ENCODE data around the gene PICK1.
"Not testable (repeated sequence)": the region's sequence is repeated elsewhere in the genome, so short reads cannot be mapped to it uniquely, and the experiment has no call there.

PICK1 gene

DNA sequence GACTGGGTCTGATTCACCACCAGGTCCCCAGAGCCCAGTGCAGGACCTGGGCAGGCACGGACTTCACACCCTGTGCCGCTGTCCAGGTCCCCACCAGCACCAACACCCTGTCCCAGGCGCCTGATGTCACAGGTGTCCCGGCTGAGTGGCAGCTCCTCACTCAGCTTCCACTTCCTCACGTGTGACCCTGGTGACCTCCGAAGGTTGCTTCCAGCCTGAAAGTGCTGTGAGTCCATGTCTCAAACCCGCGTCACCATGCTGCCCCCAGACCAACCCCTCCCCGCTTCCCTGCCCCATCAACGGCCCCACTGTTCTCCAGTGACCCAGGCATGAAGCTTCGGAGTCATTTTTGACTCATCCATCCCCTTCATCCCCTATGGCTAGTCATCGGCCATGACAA, 25.7 kb upstream of the PICK1 start:
- no peak for DNase-seq

DNA sequence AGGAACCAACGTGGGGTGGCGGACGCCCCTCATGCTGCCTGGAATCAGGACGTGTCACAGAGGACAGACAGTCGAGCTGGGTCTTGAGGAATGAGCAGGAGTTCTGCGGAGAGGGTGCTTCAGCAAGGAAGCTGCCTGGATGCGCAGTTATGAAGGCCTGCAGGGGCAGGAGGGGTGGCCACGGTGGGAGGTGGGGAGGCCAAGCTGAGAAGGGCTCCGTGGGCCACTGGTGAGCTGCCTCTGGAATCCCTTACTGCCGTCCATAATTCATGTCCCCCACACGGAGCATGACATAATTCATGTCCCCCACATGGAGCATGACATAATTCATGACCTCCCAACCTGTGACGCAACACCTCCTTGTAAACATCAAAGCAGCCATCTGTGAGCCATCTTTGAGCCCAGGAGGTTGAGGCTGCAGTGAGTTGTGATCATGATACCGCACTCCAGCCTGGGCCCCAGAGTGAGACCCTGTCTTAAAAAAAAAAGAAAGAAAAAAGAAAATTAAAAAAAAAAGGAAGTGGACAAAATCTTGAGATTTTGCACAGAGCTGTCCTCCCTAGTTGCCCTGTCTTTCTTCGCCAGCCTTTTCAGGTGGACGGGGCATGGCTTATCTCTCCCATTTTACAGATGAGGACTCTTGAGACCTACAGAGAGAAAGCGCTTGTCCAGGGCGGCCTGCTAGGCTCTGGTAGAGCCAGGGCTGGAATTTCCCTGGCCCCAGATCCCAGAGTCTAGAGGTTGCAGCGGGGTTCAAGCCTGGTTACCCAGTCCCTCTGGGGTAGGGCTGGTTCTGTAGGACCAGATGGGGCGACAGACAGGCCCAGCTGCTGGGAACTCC, 24.3 kb upstream of the PICK1 start:
- DNase-seq: peak; percentile 28

DNA sequence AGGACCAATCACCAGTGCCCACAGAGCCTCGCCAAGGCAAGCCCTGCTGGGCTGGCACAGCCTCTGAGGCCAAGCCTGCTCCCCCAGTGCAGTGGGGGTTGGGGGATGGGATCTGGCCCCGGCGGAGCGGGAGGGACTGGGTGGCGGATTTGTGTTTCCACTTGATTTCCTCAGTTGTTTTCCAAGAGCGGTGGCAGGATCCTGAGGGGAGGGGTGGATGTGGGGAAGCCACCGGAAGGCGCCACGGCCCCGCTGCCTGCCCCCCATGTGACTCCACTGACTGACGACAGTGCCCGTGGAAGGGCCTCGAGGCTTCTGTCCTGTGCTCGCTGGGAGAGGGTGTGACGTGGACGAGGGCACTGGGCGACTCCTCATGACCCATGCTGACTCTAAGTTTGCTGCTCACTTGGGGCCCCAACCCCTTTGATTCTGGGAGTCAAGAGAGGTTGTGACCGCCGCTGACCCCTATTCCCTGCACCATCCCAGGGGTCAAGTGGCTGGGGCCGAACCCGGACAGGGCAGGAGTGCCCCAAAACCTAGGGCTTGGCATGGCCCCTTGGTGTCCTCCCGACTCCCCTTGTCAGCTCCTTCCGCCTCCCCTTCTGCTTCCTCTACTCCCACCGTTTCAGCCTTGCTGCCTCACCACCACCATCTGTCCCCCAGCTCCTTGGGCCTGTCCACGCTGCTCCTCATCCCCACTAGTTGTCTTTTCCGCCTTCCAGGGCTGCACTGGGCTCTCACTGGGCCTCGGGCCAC, 23.5 kb upstream of the PICK1 start:
- peak; percentile 43 for DNase-seq

DNA sequence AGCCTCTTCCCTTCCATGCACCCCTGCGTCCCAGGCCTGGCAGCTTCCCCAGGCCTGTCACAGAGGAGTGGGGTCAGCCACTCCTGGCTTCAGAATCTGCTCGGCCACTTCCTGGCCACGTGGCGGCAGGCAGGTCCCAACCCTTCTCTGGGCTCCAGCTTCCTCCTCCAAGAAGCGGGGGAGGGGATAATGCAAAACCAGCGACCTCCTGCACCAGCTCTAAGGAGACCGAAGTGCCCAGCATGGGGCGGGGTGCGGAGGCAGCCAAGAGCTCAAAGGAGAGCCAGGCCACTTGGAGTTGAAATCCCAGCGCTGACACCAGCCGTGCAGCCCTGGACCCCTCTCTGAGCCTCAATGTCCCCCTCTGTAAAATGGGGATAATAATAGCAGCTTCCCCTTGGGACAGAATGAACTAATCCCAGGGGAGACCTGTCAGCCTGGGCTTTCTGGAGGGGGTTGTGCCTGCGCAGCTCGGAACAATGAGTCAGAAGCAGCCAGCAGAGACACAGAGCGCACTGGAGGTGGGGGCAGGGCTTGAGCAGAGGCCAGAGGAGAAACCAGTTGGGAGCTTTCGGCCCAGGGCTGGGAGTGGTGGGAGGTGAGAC, 22.8 kb upstream of the PICK1 start:
- DNase-seq: peak; percentile 96

DNA sequence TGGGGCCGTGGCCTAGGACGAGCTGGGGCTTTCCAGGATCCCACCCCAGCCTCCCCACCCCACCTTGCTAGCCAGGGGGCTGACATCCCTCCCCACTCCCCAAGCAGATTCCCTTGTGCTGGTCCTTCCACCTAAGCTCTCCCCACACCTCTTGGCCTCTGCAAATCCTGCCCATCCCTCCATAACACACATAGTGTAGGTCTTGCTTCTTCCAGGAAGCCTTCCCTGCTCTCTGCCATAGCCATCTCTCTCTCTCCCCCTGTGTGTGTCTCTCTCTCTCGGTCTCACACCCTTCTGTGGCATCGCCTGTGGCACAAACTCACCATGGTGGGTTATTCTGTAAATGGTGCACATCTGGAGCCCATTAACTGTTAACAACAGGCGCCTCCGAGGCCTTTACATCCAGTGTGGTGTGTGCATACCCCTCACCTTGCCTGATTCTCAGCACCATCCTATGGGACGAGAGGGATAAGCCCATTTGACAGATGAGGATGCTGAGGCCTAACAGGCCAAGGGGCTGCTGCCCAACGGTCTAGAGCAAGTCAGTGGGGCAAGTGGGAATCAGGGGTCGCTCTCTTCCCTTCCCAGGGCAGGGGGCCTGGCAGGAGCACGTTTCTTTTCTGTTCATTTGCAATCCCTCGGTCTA, 22.2 kb upstream of the PICK1 start:
- no peak for DNase-seq

DNA sequence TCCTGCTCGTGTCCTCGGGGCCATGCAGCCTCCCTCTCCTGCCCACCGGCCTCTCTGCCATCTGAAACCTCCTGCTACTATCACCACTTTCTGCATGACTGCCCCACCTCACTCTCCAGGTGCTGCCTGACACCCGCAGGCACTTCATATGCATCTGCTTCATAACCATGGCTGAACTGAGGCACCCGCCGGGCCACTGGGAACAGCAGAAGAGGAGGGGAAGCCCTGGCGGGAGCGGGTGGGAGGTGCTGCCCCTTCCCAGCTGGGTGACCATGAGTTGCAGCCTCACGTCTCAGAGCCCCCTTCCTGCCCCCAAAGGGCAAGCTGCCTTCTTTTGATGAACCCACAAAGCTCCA, 21.7 kb upstream of the PICK1 start:
- no peak for DNase-seq

DNA sequence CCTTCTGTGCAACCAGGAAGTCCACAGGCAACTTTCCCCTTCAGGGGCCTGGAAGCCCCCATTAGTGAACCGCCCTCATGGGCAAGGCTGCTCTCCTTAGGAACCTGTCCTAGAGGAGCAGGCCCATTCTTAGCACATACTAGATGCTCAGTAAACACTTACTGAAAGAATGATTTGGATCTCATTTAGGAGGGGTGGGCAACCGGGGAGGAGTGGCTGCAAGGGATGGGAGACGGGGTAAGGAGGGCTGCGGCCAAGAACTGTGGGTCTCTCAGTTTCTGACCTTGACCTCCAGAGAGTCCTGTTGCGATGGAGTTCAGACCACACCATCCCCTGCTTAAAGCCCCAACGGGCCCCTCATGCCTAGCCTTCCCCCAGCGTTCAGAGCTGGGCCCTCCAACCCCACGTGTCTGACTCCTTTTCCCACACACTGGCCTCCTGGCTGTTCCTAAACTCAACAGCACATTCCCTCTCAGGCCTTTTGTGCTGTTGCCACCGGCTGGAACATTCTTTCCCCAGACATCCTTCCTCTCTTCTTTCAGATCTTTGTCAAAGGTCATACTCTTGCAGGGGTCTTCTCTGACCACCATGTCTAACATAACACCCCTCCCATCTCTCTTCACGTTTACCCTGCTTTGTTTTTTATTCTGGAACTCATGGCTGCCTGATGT, 20.7 kb upstream of the PICK1 start:
- no peak for DNase-seq

DNA sequence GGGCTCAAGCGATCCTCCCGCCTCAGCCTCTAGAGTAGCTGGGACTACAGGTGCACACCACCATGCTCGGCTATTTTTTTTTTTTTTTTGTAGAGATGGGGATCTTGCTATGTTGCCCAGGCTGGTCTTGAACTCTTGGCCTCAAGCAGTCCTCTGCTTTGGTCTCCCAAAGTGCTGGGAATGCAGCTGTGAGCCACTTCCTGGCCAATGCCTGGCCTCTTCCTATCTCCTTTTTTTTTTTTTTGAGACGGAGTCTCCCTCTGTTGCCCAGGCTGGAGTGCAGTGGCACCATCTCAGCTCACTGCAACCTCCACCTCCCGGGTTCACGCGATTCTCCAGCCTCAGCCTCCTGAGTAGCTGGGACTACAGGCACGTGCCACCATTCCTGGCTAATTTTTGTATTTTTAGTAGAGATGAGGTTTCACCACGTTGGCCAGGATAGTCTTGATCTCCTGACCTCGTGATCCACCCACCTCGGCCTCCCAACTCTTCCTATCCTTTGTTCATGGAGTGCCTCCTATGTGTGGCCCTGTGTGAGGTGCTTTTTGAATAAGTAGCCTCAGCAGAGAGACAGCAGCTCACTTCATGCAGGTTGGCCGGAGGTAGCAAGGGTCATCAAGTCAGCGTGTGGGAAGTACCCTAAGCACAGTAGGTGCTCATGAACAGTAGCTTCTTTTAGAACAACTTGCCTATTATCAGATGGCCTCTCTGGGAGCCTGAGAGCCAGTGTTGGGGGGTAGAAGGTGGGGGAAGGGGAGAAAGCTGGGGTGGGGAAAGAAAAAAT, 19.6 kb upstream of the PICK1 start:
- DNase-seq: not testable (repeated sequence)

DNA sequence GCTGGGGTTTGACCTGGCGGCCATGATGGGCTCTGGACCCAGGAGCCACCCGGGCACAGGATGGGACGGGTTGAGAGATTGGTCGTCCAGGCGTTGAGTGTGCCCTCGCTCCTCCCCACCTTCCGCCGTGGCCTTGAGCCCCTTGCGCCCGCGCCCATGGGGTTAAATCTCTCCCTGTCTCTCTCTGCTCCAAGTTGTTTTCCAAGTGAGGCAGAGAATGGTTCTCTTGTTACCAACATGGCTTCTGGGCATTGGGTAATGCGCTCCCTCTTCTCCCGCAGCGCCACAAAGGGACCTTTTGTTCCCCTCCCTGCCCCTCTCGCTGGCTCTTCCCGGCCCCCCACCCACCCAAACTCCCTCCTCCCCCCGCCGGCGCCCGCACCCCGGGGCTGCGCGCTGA, 18.8 kb upstream of the PICK1 start:
- no peak for DNase-seq

DNA sequence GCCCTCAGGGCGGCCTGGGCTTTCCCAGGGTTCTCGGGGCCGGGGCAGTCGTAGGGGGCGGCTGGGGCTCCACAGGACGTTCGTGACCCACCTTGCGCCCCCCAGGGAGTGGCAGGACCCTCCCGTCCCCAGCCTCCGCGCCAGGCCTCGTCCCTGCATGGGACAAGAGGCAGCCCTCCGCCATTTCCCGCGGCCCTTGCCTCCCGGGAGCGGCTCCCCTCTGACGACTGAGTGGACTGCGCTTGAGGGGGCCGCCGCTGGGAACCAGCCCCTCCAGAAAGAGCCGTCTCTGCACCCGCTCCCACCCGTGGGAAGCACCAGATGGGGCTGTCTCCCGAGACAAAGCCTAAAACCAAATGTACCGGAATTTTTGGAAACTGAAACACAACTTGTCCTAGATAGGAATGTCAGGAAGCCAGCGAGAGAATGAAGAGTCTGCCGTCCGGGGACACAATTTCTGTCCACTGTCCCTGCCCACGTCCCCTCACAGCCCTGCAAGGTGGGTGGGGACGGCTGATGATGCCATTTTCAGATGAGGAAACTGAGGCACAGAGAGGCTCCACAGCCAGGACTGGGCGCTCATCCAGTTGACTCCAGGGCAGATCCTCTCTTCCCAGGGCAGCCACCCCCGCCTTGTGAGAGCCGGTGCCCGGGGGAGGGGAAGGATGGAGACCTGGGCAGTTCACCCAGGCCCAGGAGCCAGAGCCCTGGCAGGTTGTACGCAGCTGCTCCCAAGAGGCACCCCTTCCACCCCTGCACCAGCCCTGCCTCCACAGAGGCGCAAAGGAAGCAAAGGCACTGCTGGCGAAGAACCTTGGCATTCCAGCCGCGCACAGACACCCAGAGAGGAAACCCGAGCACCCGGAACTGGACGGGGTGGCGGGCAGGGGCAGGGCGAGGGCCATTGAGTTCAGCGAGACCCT, 18.1 kb upstream of the PICK1 start:
- DNase-seq: no peak

DNA sequence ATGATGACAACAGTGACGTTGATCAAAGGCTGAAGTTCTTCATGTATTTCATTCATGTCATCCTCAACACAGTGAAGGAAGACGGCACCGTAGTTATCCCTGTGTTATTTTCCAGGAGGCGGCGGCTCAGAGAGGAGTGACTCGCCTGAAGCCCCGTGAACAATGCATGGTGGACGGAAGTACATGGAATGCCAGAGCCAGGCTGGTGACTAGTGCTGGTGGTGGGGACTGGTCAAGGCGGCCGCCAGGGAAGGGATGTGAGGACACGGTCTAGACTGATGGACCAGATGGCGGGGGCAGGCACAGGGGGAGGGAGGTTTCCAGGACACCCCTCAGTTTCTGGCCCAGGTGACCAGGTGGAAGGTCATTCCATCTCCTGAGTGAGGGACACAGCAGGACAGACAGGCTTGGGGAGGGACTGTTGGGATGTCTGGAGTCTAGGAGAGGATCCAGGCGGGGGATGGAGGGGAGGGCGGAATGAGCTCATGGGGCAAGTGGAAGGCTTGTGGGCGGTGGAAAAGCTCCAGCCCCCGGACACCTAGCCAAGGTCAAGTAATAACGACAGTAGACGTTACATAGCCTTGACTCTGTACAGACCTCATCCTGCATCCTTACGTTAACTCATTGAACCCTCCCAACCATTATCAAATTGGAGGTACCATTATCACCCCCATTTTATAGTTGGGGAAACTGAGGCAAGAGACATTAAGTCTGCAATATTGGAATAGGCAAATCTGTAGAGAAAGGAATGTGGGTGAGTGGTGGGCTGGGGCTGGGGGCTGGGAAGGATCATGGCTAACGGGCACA, 16.0 kb upstream of the PICK1 start:
- DNase-seq: peak; percentile 86

DNA sequence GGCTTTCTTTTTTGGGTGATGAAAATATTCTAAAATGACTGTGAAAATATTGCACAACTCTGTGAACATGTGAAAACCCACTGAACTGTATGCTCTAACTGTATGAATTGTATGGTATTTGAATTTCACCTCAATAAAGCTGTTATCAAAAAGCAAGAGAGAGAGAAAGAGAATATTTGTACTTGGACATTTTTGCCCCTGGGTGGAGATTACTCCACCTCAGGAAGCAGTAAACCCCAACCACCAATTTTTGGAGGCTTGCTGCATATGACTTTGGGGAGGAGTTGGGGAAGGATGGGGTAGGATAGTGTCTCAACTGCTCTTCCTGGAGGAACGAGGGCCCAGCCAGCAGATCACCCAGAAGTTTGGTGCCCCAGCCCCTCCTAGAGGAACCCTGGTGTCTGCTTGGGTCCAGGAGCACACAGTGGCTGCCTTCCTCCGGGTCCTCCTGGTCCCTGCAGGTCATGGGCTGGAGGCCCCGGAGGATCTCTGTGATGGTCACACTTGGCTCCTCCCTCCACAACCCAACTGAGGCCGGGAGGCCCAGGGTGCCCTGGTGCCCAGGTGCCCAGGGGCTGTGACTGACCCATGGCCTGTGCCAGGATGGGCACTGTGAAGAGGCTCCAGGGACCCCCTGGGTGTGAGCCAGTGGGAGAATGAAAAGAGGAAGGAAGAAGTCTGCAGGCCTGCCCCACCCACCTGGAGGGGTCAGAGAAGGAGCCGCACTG, 15.3 kb upstream of the PICK1 start:
- no peak for DNase-seq

DNA sequence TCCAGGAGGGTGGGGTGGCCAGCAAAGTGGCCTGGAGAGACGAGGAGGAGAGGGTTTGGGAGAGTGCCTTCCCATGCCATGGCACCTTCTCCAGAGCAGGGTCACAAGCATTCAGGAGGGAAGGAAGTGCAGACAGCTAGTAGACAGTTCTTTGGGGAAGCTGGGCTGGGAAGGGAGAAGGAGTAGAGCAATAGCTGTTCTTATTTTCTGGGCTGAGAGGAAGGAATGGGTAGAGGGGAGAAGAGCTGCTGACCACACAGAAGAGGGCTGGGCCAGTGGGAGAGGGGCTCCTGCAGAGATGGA, 14.8 kb upstream of the PICK1 start:
- no peak for DNase-seq

DNA sequence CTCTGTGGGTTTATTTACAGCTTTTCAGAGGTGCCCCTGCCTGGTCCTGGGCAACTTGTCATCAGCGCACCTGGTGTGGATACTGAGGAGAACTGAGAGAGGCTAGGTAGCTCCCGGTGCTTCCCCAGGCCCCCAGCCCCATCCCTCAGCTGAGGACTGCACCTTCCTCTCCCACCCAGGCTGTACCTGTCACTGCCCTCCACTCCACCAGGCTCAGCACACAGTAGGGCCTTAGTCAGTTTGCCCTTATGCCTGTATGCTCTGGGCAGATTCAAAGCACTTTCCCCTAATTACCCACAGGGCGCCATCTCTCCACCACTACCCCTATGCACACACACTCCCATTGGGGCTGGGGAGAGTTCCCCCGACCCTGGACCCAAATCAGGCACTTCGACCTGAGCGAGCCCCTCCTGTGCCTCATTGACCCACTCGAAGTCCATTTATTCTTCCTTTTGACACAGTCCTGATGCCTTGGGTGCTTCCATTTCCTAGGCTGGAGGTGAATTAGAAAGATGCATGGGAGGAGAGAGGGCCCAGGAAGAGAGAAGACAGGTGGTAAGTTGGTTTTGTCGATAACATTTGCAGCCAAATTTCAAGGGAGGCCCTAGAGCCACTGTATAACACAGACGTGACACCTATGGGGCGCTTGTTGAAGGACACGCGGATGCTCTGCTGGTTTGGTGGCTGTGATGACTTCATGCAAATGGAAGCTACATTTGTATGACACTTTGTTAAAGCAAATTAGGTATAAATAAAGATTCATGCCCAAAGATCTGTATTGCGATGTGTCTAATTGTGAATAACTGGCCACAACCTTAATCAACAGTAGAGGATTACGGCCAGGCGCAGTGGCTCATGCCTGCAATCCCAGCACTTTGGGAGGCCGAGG, 13.8 kb upstream of the PICK1 start:
- no peak for DNase-seq

DNA sequence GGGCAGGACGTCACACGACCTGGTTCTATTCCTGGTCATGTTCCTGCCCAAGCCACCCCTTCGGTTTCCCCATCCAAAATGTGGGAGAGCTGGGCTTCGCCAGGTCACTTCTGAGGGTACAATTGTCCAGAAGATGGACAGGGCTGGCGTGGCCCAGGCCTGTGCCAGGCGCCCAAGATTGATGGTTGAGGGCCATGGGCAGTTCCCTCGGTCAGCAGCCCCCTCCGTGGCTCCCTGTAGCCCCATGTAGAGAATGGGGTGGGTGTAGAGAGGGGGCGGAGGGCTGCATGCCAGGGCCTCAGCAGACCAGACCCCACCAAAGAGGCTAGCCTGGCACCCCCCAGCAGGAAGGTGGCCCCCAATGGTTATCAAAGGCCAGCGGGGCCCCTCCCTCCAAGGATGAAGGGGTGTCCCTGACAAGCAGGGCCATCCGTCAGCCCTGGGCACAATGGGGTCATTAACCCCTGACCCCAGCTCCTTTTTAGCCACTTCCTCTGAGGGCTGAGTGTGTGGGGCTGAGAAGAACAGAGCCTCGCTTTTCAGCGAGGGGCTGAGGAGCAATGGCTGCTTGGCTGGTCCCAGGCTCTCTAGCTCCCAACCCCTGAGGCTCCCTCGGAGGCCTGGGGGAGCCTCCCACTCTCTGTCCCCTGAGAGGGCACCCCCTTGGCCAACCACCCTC, 11.0 kb upstream of the PICK1 start:
- DNase-seq: no peak

DNA sequence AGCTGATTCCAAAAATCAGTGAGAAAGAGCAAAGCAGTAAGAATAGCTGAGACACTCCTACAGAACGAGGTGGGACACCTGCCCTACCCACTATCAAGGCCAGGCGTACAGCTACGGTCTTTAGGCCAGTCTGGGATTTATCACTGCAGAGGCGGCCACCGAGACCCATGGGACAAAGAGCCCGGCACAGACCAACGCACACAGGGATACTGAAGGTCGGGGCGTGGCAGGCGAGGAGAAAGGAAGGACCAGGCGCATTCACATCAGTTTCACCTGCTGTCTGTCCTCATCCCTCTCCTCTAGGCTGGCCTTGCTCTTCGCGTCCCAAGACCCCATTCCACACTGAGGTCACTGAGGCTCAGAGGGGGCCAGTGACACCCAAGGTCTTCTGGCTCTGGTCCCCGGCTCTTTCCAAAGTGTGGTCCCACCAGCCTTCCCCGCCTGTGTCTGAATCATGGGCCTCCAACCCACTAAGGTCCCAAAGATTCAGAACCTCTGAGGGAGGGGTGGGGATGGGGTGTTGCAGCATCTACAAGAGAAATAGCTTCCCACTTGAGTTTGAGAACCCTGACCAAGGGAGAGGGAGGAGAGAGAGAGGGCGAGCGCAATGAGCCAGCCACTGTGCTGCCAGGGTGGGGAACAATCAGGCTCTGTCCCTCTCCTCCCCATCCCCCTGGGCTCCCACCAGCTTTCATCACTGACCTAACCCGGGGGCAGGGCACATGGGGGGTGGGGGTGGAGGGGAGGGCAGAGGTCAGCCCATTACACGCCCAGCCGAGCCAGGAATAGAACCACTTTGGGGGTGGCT, 7.2 kb upstream of the PICK1 start:
- no peak for DNase-seq

DNA sequence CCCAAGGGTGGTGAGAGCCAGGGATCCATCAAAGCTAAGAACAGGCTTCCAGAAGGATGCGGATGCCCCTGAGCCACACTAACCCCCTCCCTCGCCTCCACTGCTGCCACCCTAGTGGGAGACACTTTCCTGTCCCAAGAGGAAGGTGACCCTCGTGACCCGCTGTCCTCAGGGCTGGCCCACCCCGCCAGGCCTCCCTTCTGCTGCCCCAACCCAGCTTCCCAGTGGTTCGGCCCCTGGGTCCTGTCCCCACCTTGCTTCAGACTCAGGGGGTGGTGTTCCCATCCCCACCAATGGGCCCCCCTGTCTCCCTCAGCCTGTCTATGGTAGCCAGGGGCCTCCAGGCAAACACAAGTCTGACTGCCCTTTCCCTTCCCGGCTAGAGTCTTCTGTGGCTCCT, 6.5 kb upstream of the PICK1 start:
- no peak for DNase-seq
